ENCODE results near the gene PCSK6. TPM values are rescaled to one million over a fixed set of nuclear protein-coding genes. Genes with fewer than 3 reads are reported as not detected.

Gene PCSK6
- total RNA-seq, 2 experiments from 2014 or later: 2.7 to 3.0 TPM

GRCh38 chr15:101314336-101315125 lies 175.0 kb downstream of the PCSK6 start:
- H3K4me1 Mint-ChIP-seq (ENCODE audit: low read depth): no peaks in the 10 kb centered on the region
- ChIA-PET POLR2A (interaction anchor here (1.1 to 1.2 kb wide), 2 partner anchors 20 to 209 kb away, joined by 3 to 4 read pairs; partner anchors contain the start of gene SNRPA1), CTCF (interaction anchor here (0.5 to 1.2 kb wide), 2 partner anchors 16 to 18 kb away, joined by 3 read pairs; no protein-coding TSS in a partner anchor)
- TF ChIP-seq CTCF (IDR thresholded peaks at IDR 0.05): no peak
- H3K9me3 Mint-ChIP-seq: no peaks in the 10 kb centered on the region
- ATAC-seq (no peak), DNase-seq (no peak)
- no peaks in the 10 kb centered on the region for H3K36me3 Mint-ChIP-seq (ENCODE audit: low read depth)
- intact Hi-C loops (cut with micrococcal nuclease): no loop called here
- peaks cover 2% of the 10 kb centered on the region for H3K27me3 Mint-ChIP-seq
- H3K4me3 Mint-ChIP-seq: no peak overlapping the region
- H3K27ac Mint-ChIP-seq: no peak overlapping the region

GRCh38 chr15:101313041-101313761 lies 176.3 kb downstream of the PCSK6 start:
- POLR2A ChIA-PET: no interaction called here
- no peak for DNase-seq
- no peaks in the 10 kb centered on the region for H3K4me1 Mint-ChIP-seq (ENCODE audit: low read depth)
- intact Hi-C loops (cut with micrococcal nuclease): no loop called here
- H3K4me3 Mint-ChIP-seq: no peak overlapping the region
- H3K27me3 Mint-ChIP-seq: peaks cover 2% of the 10 kb centered on the region
- CTCF ChIA-PET: interaction anchor here (1.4 kb wide), 1 partner anchor 327 kb away, joined by 3 read pairs; no protein-coding TSS in a partner anchor
- H3K27ac Mint-ChIP-seq: no peak overlapping the region
- H3K36me3 Mint-ChIP-seq (ENCODE audit: low read depth): no peaks in the 10 kb centered on the region
- ATAC-seq: no peak
- no peaks in the 10 kb centered on the region for H3K9me3 Mint-ChIP-seq
- TF ChIP-seq CTCF (IDR thresholded peaks at IDR 0.05): no peak

GRCh38 chr15:101310508-101310907 lies 179.0 kb downstream of the PCSK6 start:
- intact Hi-C loops (cut with micrococcal nuclease): no loop called here

GRCh38 chr15:101310161-101310480 lies 179.4 kb downstream of the PCSK6 start:
- H3K36me3 Mint-ChIP-seq (ENCODE audit: low read depth): no peaks in the 10 kb centered on the region
- ChIA-PET CTCF (interaction anchor here (1.7 kb wide), 1 partner anchor 294 kb away, joined by 3 read pairs; no protein-coding TSS in a partner anchor), POLR2A (interaction anchor here (1.5 kb wide), 1 partner anchor 12 kb away, joined by 4 read pairs; no protein-coding TSS in a partner anchor)
- H3K4me1 Mint-ChIP-seq (ENCODE audit: low read depth): no peaks in the 10 kb centered on the region
- peaks cover 2% of the 10 kb centered on the region for H3K27me3 Mint-ChIP-seq
- H3K4me3 Mint-ChIP-seq: no peak overlapping the region
- no peak for TF ChIP-seq CTCF (IDR thresholded peaks at IDR 0.05)
- no peaks in the 10 kb centered on the region for H3K9me3 Mint-ChIP-seq
- intact Hi-C loops (cut with micrococcal nuclease): no loop called here
- ATAC-seq (no peak), DNase-seq (no peak)
- no peak overlapping the region for H3K27ac Mint-ChIP-seq

More at GRCh38 chr15:101310508-101310907, 179.0 kb downstream of the PCSK6 start:
- Mint-ChIP-seq H3K27me3 (peaks cover 2% of the 10 kb centered on the region), H3K9me3 (no peaks in the 10 kb centered on the region), H3K4me1 (ENCODE audit: low read depth) (no peaks in the 10 kb centered on the region), H3K36me3 (ENCODE audit: low read depth) (no peaks in the 10 kb centered on the region), H3K27ac (no peak overlapping the region), H3K4me3 (no peak overlapping the region)
- DNase-seq (no peak), ATAC-seq (no peak)
- CTCF ChIA-PET: interaction anchor here (1.7 kb wide), 1 partner anchor 294 kb away, joined by 3 read pairs; no protein-coding TSS in a partner anchor
- POLR2A ChIA-PET: interaction anchor here (1.5 kb wide), 1 partner anchor 11 kb away, joined by 4 read pairs; no protein-coding TSS in a partner anchor
- TF ChIP-seq CTCF (IDR thresholded peaks at IDR 0.05): no peak
